GM19468 (cell line): Measurements from ENCODE around the gene EIF3L.

Experiments
- ATAC-seq: cut with Tn5 transposase; IDR thresholded peaks from one replicate; pipeline ENCODE4 v1.9.1; 2021; ENCODE audit warnings: mild to moderate bottlenecking, moderate library complexity, moderate number of reproducible peaks; ENCODE audit not compliant: unreplicated experiment; ENCODE audit errors: extremely low read depth

EIF3L gene

GRCh38 chr22:37898441-37899181, 49.4 kb downstream of the EIF3L start:
- ATAC-seq, result no peak

GRCh38 chr22:37904572-37905533, 55.6 kb downstream of the EIF3L start:
- no peak for ATAC-seq

GRCh38 chr22:37905534-37906363, 56.5 kb downstream of the EIF3L start, which contains the start of gene MICALL1:
Gene MICALL1 (plus strand): TSS chr22:37906297. CDS start chr22:37906423, 126 bp downstream.
- ATAC-seq, result no peak

- ATAC-seq, result no peak
Observed at GRCh38 chr22:37906364-37907008, 57.3 kb downstream of the EIF3L start.

GRCh38 chr22:37907036-37907954, 58.1 kb downstream of the EIF3L start:
- no peak for ATAC-seq

- ATAC-seq, result no peak
Observed at GRCh38 chr22:37909766-37910165, 60.5 kb downstream of the EIF3L start.

GRCh38 chr22:37910890-37911672, 61.9 kb downstream of the EIF3L start:
- ATAC-seq, result no peak

- no peak for ATAC-seq
Observed at GRCh38 chr22:37911697-37912096, 62.5 kb downstream of the EIF3L start.

GRCh38 chr22:37912171-37912570, 63.0 kb downstream of the EIF3L start:
- ATAC-seq, result no peak

GRCh38 chr22:37913233-37913721, 64.1 kb downstream of the EIF3L start:
- ATAC-seq, result no peak

- ATAC-seq, result no peak
Observed at GRCh38 chr22:37916311-37916710, 67.1 kb downstream of the EIF3L start.

- no peak for ATAC-seq
Observed at GRCh38 chr22:37917874-37918548, 68.8 kb downstream of the EIF3L start.

GRCh38 chr22:37918580-37919270, 69.5 kb downstream of the EIF3L start:
- ATAC-seq, result no peak

- ATAC-seq, result no peak
Observed at GRCh38 chr22:37920126-37920525, 70.9 kb downstream of the EIF3L start.

GRCh38 chr22:37922191-37922590, 73.0 kb downstream of the EIF3L start:
- ATAC-seq, result no peak

- no peak for ATAC-seq
Observed at GRCh38 chr22:37923927-37924326, 74.7 kb downstream of the EIF3L start.
